ENCODE data around the gene AURKAIP1.
"Not testable (repeated sequence)": the region's sequence is repeated elsewhere in the genome, so short reads cannot be mapped to it uniquely, and the experiment has no call there.

DNA sequence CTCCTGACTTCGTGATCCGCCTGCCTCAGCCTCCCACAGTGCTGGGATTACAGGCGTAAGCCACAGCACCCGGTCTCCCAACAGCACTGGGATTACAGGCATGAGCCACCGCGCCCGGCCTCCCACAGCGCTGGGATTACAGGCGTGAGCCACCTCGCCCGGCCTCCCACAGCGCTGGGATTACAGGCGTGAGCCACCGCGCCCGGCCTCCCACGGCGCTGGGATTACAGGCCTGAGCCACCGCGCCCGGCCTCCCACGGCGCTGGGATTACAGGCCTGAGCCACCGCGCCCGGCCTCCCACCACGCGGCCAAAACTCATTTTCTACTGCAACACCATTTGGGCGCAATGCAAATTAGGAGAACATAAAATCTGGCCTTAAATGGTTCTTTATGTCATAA, 10.3 kb upstream of the AURKAIP1 start:
- TF ChIP-seq CTCF (conservative IDR thresholded peaks at IDR 0.05); EZH2 (IDR thresholded peaks at IDR 0.05; ENCODE audit: low read depth): not testable (repeated sequence)

Measured in PC-9 (cell line).